Measurements from ENCODE around the gene GOLGA3.

GRCh38 chr12:132837693-132838409, 9.2 kb upstream of the GOLGA3 start:
- TF ChIP-seq, protein P1, sequence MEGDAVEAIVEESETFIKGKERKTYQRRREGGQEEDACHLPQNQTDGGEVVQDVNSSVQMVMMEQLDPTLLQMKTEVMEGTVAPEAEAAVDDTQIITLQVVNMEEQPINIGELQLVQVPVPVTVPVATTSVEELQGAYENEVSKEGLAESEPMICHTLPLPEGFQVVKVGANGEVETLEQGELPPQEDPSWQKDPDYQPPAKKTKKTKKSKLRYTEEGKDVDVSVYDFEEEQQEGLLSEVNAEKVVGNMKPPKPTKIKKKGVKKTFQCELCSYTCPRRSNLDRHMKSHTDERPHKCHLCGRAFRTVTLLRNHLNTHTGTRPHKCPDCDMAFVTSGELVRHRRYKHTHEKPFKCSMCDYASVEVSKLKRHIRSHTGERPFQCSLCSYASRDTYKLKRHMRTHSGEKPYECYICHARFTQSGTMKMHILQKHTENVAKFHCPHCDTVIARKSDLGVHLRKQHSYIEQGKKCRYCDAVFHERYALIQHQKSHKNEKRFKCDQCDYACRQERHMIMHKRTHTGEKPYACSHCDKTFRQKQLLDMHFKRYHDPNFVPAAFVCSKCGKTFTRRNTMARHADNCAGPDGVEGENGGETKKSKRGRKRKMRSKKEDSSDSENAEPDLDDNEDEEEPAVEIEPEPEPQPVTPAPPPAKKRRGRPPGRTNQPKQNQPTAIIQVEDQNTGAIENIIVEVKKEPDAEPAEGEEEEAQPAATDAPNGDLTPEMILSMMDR (conservative IDR thresholded peaks at IDR 0.05): no peak
- no peak for TF ChIP-seq ZFX (IDR thresholded peaks at IDR 0.05)

All from C4-2B (cell line).